NCI-H2196 (cell line): ENCODE results near the gene CRIP1.

ENCODE experiments used
- DNase-seq: peaks from one replicate; lab custom pipeline; 2025; ENCODE audit not compliant: unreplicated experiment; lab: John Stamatoyannopoulos, UW

CRIP1 gene

GRCh38 chr14:105480199-105480746, 6.4 kb upstream of the CRIP1 start:
- no peak for DNase-seq

- peak; percentile 75 for DNase-seq
These were observed 5.6 kb upstream of the CRIP1 start for GRCh38 chr14:105480807-105481801.

GRCh38 chr14:105481886-105482457, 4.7 kb upstream of the CRIP1 start:
- peak; percentile 87 for DNase-seq

GRCh38 chr14:105482486-105483110, 4.1 kb upstream of the CRIP1 start:
- no peak for DNase-seq

- DNase-seq: no peak
These were observed 3.2 kb upstream of the CRIP1 start for GRCh38 chr14:105483300-105484068.

- DNase-seq: no peak
These were observed 2.4 kb upstream of the CRIP1 start for GRCh38 chr14:105484069-105484996.

GRCh38 chr14:105484997-105485393, 1.7 kb upstream of the CRIP1 start:
- DNase-seq: no peak

GRCh38 chr14:105485739-105486162, 935 bp upstream of the CRIP1 start:
- DNase-seq: no peak

- DNase-seq: no peak
These were observed 325 bp downstream of the CRIP1 start for GRCh38 chr14:105486974-105487448.

GRCh38 chr14:105487449-105487985, 831 bp downstream of the CRIP1 start:
- DNase-seq: no peak

- DNase-seq: no peak
These were observed 1.5 kb downstream of the CRIP1 start for GRCh38 chr14:105487986-105488777.

- DNase-seq: no peak
These were observed 2.3 kb downstream of the CRIP1 start for GRCh38 chr14:105488781-105489541.

- DNase-seq: peak; percentile 74
These were observed 3.0 kb downstream of the CRIP1 start for GRCh38 chr14:105489542-105490266.

GRCh38 chr14:105490267-105490571, 3.5 kb downstream of the CRIP1 start:
- no peak for DNase-seq

GRCh38 chr14:105490572-105491365, 4.1 kb downstream of the CRIP1 start, which contains the start of gene TEDC1:
TSS of gene TEDC1 (plus strand) at chr14:105491246. CDS start at chr14:105491376, 130 bp downstream.
- peak; percentile 97 for DNase-seq

- DNase-seq: peak; percentile 61
These were observed 4.8 kb downstream of the CRIP1 start for GRCh38 chr14:105491366-105491973.
